GDM1 (cell line): ENCODE measurements around the gene CLEC20A.

Source experiments
- DNase-seq: peaks from one replicate; lab custom pipeline; 2025; lab: John Stamatoyannopoulos, UW

Gene CLEC20A

DNA sequence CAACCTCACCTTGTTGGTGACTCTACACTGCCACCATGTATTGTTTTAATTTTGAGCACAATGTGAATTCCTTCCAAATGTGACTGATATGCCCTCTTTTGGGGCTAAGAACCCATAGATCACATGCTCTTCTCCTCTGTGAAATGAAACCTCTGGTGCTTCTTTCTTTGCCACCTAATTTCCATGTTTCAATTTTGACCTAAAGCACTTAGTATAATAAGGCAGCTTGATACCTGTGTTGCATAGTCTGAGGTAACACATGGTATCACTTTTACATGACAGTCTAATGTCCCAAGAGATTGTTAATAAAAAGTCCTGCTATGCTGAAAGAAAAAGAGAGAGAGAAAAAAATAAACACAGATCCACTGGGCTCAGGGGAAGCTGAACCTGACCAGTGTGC is 24.2 kb downstream of the CLEC20A start:
- no peak for DNase-seq

DNA sequence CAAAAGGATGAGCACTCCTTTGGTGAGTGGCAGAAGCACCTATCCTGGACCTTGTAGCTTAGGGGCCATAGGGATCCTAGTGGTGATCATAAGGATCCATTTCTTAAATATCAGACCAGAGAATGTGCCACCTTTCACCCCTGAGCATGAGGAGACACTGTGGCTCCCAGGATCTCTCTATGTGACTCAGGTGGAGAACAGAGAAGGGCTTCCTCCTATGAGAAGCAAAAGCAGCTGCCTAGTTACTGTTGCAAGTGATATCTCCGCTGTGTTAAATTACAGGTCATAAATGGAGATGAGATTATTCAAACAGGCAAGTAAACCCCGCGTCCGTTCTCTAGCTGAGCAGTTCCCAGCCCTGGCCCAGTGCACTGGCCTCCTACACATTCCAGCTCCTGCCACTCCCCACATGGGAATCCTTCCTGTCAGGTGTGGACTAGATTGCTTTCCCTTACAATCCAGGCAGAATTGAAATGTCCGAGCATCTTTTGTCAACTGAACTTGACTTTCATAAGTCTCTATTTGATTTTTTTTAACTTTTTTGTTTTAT is 26.3 kb downstream of the CLEC20A start:
- no peak for DNase-seq

DNA sequence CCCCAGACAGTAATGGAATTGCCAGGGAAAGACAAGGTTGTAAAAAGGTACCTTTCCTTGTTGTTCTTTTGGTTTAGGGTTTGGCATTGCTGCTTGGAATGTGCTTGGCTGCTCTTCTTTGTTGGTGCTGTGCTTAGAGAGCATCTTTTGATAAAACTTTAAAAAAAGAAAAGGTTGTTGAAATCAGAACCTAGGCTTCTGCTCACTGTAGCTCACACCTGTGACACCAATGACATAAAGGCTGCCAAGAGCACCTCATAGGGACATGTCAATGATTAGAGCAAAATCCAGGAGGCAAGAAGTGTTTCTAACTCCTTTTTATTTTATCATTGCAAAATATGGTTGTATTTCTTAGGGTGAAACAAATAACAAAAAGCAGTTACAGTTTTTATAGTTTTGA is 28.9 kb downstream of the CLEC20A start:
- DNase-seq: no peak

DNA sequence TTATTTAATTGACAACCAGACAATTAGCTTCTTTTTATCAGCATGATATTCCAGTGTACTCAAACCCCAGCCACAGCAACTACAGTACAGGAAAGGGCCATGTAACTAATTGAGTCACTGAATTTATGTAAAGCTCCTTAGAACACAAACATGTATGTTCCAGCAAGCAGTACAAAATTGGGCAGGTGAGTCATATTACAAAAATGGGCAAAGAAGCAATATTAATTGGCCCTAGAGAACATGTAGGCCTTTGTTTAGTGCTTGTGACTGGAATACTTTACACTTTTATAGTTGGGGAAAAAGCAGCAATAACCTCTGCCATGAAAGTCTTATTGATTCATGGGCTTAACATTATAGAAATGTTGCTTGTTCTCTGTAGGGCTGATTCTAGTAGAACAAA is 31.8 kb downstream of the CLEC20A start:
- no peak for DNase-seq

DNA sequence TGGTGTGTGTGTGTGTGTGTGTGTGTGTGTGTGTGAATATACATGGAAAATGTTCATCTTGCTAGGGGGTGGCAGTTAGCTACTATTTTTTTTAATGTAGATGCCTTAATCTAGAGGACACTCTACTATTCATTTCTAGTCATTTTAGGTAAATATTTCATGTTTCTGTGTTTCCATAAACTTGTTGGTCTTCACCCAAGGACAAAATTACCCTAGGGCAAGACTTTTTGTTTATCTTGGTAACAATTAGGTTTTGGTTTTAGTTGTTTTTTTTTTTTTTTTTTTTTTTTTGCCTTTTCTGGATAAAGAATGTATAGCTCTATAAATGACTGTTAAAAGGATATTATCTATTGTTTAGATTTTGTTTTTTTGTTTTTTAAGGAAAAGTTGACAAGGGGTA is 32.2 kb downstream of the CLEC20A start:
- no peak for DNase-seq

DNA sequence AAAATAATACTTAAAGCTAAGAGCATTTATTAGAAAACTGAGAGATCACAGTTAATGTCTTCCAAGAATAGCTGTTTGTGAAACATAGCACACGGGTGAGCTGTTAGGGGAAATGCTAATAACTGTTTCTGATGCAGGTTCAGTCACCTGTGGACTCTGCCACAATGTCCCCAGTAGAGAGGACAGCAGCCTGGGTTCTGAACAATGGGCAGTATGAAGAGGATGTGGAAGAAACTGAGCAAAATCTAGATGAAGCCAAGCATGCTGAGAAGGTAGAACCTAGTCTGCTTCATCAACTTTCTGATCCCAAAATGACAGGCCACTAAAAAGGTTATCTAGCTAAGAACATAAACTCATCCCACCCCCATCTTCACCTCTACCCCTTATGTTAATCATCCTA is 32.6 kb downstream of the CLEC20A start:
- DNase-seq: no peak

DNA sequence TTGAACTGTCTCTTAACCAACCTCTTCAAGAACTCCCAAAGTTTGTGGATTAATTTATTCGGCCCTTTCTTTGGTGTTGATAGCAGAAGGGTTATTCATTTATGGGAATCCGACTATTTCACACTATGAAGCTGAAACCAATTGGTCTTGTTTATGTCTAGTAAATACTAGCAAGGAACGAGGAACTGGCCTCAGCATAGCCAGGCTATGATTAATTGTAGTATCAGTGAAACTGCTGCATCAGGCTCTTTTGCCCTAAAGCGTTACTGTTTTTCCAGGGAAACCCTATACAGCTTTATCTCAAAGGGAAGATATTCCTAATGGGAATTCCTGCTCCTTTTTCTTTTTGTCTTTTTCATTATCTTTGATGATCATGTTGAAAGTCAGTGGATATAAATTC is 35.1 kb downstream of the CLEC20A start:
- no peak for DNase-seq

DNA sequence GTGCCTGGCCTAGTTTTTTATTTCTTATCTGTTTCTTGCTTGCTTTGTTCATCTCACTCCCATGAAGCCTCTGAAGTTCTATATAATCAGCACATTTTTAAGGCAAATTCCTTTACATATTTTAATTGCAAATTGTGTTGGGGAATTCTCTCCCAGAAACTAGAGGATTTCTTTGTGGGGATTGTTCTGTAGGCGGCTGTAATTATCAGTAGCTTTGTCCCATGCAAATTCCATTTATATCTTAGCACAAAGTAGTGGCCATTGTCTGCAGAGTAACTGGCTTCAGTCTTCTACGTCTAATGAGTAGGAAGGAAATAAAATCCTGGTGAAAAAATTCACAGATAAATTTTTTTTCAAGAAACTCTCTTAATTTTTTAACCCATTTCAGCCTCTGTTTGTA is 35.7 kb downstream of the CLEC20A start:
- DNase-seq: no peak

DNA sequence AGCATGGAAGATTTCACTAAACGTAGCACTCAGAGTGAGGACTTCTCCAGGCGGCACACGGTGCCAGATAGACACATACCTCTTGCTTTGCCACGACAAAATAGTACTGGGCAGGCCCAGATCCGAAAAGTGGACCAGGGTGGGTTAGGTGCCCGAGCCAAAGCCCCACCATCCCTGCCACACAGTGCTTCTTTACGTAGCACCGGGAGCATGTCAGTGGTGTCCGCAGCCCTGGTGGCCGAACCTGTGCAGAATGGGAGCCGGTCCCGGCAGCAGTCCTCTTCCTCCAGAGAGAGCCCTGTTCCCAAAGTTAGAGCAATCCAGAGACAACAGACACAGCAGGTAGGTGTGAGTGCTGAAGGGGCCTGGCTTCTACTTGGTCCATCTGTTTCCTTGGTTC is 38.6 kb downstream of the CLEC20A start:
- DNase-seq: no peak

DNA sequence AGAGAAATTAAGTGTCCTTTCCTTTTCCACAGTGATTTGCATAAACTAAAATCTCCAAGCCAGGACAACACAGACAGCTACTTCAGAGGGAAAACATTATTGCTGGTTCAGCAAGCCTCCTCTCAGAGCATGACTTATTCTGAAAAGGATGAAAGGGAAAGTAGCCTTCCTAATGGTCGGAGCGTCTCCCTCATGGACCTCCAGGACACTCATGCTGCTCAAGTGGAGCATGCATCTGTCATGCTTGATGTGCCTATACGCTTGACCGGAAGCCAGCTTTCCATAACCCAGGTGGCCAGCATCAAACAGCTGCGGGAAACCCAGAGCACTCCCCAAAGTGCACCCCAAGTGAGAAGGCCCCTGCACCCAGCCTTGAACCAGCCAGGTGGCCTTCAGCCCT is 39.1 kb downstream of the CLEC20A start:
- no peak for DNase-seq

DNA sequence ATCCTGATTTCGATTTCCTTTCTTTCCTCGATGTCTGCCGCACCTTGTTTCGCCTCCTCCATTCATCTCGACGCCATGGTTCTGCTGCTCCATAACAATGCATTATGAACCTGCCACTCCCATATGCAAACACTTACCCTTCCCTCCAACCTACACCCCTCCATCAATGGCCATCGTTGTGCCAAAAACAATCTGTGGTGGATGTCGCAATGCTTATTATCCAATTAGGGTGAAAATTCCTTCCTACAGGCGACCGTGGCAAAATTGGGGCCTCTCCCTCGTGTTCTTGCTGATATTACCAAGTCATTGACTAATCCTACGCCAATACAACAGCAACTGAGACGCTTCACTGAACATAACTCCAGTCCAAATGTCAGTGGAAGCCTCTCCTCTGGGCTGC is 40.3 kb downstream of the CLEC20A start:
- DNase-seq: no peak

DNA sequence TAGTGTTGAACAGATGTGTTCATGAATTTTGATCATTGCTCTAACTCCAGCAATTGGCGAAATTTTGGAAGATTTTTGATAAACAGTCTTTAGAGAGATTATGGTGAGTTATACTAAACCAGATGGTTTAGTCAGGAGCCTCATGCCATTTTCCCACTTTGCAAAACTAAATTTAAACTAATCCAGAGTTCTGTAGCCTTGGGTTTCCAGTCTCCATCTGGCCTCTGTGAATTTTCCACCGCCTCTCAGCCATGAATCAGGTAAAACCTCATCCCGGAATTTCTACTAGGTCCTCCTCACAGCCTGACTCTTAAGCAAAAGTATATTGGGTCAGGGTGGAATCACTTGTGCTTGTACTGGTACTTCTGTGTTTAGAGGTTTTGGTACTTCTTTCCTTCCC is 44.8 kb downstream of the CLEC20A start:
- no peak for DNase-seq

DNA sequence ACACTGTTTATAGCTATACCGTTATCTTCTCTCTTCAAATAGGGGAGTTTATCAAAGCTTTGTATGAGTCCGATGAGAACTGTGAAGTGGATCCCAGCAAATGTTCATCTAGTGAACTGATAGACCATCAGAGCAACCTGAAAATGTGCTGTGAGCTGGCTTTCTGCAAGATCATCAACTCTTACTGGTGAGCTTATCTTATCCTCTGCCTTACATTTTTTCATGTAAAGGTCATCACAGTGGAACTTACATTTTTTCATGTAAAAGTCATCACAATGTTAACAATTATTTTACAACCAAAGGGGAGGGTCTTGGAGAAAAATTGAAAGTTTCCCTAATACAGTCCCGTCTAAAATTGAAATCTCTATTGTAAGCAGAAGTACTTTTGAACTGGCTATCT is 45.2 kb downstream of the CLEC20A start:
- DNase-seq: no peak

DNA sequence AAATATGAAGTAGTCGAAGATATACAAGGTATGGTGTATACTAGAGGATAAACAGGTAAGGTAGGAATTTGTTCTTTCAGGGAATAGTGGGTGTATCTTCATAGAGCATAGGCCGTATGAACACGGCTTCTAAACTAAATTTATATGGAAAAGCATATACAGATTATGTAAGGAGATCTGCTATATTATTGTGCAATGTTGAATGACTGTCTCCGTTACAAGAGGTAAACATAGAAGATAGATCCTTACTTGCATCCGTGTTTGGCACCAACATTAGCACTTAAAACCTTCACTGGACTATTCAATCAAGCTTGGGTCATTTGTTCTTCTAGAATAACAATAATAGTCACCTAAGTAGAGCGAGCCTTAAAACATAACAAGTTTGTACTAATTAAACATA is 45.9 kb downstream of the CLEC20A start:
- no peak for DNase-seq

DNA sequence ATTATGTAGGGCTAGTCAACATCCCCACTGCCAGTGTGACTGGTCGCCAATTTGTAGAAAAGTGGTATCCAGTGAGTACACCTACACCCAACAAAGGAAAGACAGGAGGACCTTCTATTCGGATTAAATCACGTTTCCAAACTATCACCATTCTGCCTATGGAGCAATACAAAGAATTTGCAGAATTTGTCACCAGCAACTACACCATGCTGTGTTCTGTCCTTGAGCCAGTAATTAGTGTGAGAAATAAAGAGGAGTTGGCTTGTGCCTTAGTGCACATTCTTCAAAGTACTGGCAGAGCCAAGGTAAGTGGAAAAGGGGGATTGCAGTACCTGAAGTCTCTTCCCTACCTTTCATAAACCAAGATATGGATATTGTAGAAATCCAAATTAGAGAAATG is 53.8 kb downstream of the CLEC20A start:
- DNase-seq: no peak

DNA sequence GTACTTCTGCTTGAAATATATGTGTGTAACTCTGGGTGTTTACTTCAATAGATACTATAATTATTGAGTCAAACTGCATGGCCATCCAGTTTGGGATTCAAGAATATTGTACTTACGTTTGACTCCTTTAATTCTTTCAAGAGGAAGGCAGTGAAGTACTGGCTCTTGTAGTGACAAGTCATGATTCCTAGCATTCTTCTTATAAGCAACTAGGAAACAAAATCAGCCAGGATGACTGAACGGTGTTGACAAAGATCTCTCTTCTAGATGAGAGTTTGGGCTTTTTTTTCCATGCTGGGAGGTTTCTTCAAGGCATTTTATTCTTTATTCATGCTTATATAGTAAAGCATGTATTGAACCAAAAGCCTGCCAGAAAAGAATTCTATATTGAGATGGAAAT is 58.3 kb downstream of the CLEC20A start:
- DNase-seq: no peak

DNA sequence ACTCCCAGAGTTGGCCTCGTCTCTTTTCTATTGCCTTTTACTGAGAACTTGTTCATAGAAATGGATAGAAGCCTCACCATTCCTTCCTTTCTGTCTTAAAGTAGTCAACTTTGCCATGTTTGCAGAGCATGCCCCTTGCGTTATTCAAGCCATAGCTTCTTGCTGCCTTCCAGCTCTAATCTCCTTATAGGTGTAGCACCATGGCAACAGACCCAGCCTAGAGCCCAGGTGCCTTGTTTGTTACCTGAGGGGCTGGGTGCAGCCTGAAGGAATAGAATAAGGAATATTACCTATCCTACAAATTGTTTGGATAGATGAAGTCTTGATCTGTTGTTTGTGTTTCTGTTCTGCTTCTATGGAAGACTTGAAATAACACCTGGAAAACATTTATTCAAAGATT is 59.9 kb downstream of the CLEC20A start:
- DNase-seq: no peak

DNA sequence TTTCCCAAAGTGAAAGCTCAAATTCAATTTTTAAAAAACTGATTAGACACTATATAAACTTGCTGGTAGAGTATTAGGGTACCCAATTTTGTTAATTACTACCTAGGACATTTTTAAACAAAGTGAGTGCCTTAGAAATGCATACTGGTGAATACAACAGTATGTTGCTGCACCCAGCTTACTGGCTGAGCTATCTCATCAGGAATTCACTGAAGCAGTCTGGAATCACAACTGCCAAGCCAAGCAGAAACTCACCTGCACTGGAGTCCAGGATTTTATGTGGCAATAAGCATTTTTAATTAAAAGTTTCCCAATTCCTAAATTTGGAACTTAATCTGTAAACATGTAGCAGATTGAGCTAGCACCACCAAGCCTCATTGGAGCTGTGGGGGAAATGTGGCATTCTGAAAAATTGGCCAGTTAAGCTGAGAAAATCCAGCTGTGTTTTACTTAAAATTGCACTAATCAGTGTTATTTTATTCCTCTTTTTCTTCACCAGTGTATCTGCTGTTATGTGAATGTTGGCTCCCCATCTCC is 61.8 kb downstream of the CLEC20A start:
- DNase-seq: no peak

DNA sequence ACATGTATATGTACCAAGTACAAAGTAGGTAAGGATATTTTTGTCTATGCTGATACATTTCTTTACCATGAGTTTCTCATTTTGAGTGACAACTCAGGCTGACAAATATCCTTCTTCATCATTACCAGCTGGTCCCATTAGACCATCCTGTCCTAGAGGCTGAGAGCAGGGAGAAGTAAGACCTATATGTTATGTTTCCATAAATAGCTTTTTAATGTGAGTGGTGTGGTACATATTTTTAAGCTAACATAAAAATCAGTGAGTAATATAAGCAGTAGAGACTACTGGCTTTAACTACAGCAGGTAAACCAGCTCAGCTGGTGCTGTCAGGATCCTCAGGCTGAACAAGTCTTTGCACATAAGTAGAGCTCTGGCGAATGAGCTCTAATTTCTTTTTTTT is 62.4 kb downstream of the CLEC20A start:
- DNase-seq: no peak
